Erythroblast (primary cell): ENCODE measurements around the gene CACNA1D.

Experiments used
- DNase-seq, 2 experiments: peaks; one replicate each; lab custom pipeline; 2025; lab: John Stamatoyannopoulos, UW
- GATA1 ChIP-seq: IDR thresholded peaks from 2 replicates; pipeline ENCODE4 v1.6.1; 2011; ENCODE audit warnings: low read depth, mild to moderate bottlenecking, control low read depth, low read length, moderate library complexity
- POLR2A ChIP-seq: IDR thresholded peaks from 2 replicates; pipeline ENCODE4 v1.6.1; 2011; ENCODE audit warnings: mild to moderate bottlenecking, low read length

CACNA1D gene

GRCh38 chr3:53589806-53590205, 95.4 kb downstream of the CACNA1D start:
- no peak for TF ChIP-seq GATA1
- no peak for TF ChIP-seq POLR2A

DNA sequence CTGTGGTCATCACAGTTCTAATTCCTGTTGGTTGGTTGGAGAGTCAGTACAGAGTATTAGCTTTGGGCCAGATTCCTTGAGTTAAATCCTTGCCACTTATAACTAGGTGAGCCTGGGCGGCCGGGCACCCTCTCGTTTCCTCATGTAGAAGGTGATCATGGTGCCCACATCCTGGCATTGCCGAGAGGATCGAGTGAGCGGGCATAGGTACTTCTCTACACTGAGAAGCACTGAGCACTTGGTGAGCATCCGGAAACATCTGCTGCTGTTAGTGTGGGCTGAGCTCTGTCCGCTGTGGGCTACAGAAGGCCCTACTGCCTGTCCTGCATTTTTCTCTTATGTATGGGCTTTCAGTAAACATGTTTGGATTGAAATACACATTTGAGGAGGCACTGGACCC, 96.2 kb downstream of the CACNA1D start:
- TF ChIP-seq POLR2A (no peak), GATA1 (no peak)
- DNase-seq: no peak

More at GRCh38 chr3:53589806-53590205, 95.4 kb downstream of the CACNA1D start:
- DNase-seq: no peak

DNA sequence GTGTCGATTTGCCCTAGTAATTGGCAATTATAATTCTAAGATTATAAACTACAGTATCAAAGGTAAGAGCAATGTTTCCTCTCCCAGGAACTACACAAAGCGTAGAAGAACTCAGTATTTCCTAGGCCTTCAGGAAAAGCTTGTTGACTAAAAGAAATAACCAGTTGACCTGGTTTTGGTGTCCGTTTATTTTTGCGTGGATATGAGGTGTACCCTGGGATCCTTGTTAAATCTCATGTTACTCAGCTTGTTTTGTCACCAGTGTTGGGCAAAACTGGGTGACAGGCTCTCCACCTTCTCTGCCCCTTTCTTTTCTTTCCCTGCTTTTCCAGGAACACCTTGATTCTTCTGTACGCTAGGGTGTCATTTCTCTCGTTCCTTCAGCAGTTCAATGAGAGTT, 97.2 kb downstream of the CACNA1D start:
- TF ChIP-seq POLR2A (no peak), GATA1 (no peak)
- DNase-seq: no peak

- TF ChIP-seq POLR2A: no peak
- TF ChIP-seq GATA1: no peak
- no peak for DNase-seq
Measured at GRCh38 chr3:53592862-53593261, 98.5 kb downstream of the CACNA1D start.

DNA sequence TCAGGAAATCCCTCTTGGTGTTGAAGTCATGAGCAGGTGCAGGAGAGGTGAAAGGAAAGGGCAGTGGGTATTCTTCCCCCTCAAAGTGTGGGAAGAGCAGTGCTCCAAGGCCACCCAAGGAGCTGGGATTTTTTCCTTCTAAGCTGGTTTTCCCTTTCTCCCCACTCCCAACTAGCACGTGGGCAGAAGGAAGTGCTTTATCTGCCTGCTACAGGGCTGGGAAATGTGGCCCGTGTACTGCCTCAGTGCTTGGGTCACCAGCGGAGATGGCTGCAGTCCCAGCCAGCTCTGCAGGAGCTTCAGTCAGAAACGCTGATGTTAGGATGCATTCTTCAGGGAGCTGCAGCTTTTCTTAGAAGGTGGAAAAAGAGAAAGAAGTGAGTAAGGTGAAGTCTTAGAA, 99.2 kb downstream of the CACNA1D start:
- no peak for DNase-seq
- no peak for TF ChIP-seq GATA1
- no peak for TF ChIP-seq POLR2A

DNA sequence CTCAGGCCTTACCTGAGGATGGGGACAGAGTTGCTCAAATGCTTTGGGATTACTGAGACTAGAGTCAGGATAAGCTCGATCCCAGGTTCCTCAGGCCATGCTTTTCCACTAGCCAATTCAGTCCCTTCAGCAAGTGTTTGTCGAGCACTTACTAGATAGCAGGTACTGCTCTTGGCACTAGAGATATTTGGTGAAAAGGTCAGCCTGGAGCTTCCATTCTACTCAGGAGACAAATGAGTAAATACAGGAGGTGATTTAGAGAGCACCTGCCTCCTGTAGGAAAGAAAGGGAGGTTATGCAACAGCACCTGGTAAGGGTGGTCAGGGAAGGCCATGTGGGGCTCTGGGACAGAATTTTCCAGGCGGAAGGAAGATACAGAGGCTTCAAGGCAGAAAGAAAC, 99.9 kb downstream of the CACNA1D start:
- TF ChIP-seq POLR2A (no peak), GATA1 (no peak)
- no peak for DNase-seq

DNA sequence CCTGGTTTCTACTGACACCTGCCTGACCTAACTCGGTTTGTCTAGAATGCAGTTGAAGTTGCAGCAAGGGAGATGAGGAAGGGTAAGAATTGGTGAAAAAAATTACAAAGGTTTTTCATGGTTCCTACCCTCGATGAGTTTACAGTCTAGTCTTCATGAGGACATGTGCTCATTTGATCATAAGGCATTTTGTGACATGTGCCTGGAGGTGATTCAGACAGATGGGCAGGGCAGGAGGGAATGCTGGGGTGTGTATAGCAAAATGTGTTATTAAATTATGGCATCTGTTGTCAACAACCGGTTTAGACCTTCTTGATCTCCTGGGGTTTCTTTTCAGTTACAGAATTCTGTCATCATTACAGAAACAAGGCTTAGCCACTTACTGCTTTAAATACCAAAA, 101.2 kb downstream of the CACNA1D start:
- no peak for TF ChIP-seq GATA1
- TF ChIP-seq POLR2A: no peak
- no peak for DNase-seq

GRCh38 chr3:53597136-53597915, 102.9 kb downstream of the CACNA1D start:
- no peak for TF ChIP-seq POLR2A
- TF ChIP-seq GATA1: no peak
- no peak for DNase-seq

DNA sequence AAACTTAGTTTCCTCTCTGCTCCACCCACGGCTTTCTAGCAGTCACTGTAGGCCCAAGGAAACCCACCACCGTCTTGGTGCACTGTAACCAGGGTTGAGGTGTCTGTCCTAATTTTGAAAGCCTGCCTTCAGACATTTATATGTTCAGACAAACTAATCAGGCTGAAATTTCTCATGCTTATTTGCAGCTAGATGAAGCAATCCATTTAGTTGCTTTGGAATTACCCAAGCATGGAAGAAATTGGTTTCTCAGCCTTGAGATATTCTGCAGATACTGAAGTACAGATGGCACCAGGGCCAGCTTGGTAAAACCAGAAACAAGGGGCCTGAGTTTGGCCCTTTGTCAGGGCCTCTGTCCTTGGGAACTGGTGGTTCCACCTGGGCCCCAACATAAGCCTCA, 105.4 kb downstream of the CACNA1D start:
- DNase-seq: no peak
- no peak for TF ChIP-seq POLR2A
- TF ChIP-seq GATA1: no peak

- TF ChIP-seq POLR2A: no peak
- TF ChIP-seq GATA1: no peak
Measured at GRCh38 chr3:53602866-53603265, 108.5 kb downstream of the CACNA1D start.

DNA sequence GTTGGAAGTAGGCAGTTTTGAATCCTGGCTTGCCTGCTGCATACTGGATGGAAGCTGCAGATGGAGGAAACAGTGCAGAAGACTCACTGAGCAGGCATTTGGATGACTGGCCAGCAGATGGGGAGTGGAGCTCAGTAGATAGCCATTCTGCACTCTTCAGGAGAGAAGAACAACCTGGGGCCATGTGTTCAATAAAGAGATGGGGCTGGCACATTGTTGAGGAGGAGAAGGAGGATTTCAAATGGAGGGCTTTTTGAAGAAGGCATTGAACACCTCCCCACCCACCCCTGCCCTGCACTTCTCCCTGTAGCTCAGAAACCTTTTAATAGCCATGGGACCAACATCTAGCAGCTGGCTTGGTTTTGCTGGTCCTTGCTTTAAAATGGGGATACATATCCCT, 109.8 kb downstream of the CACNA1D start:
- DNase-seq: no peak
- TF ChIP-seq GATA1 (no peak), POLR2A (no peak)

More at GRCh38 chr3:53602866-53603265, 108.5 kb downstream of the CACNA1D start:
- no peak for DNase-seq

GRCh38 chr3:53606793-53607192, 112.4 kb downstream of the CACNA1D start:
- TF ChIP-seq GATA1: no peak
- TF ChIP-seq POLR2A: no peak
- no peak for DNase-seq

- no peak for DNase-seq
- TF ChIP-seq GATA1 (no peak), POLR2A (no peak)
Measured at GRCh38 chr3:53612508-53612907, 118.1 kb downstream of the CACNA1D start.

DNA sequence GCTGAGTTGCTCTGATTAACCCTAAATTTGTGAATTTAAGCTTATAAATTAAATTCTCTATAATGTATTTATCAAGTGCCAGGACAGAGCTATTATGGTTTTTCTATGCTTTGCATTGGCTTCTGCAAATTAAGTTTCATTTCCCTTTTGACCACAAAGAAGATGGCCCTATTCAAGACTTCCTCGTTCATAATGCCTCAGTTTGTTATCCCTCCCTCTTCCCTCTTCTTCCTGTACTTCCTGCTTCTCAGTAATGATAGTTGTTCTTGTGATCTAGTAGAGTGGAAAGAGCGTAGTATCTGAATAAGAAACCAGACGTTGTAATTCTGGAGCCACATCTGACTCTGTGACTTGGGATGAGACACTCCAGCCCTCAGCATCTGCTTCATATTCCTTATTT, 118.7 kb downstream of the CACNA1D start:
- TF ChIP-seq GATA1: no peak
- TF ChIP-seq POLR2A: no peak
- DNase-seq: no peak

DNA sequence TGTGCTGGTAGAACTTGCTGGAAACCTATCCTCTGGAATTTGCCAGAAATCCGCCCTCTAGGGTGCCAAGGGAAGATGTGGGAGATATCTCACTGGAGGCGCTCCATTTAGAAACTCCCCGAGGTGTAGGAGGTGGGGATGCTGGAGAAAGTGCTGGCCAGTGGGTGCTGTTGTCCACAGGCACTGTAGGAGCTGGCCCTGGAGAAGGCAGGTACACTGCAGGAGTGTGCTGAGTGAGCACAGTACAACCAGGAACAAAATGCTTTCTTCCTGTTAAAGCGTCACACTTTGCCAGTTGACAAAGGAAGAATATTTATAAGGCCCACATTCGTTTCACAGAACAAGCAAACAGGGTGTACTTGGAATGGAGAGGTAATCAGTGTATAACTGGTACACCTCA, 119.9 kb downstream of the CACNA1D start:
- DNase-seq: no peak
- TF ChIP-seq POLR2A: no peak
- TF ChIP-seq GATA1: no peak
